ENCODE data around the gene TSHR.
A peak's percentile ranks its signal among the peaks of the same experiment; 100 is the strongest.
"Not testable (repeated sequence)": the region's sequence is repeated elsewhere in the genome, so short reads cannot be mapped to it uniquely, and the experiment has no call there.

Gene TSHR

GRCh38 chr14:81070511-81070910 is 115.1 kb downstream of the TSHR start:
- DNase-seq, result no peak

- DNase-seq, result no peak
Observed at GRCh38 chr14:81085596-81085995, 130.2 kb downstream of the TSHR start.

- DNase-seq, result no peak
Observed at GRCh38 chr14:81087230-81087629, 131.8 kb downstream of the TSHR start.

- DNase-seq, result no peak
Observed at GRCh38 chr14:81091139-81091538, 135.7 kb downstream of the TSHR start.

- no peak for DNase-seq
Observed at GRCh38 chr14:81091660-81092059, 136.2 kb downstream of the TSHR start.

- no peak for DNase-seq
Observed at GRCh38 chr14:81093651-81094050, 138.2 kb downstream of the TSHR start.

- DNase-seq, result no peak
Observed at GRCh38 chr14:81095539-81095938, 140.1 kb downstream of the TSHR start.

GRCh38 chr14:81096656-81097055 is 141.2 kb downstream of the TSHR start:
- DNase-seq, result no peak

- DNase-seq, result no peak
Observed at GRCh38 chr14:81102217-81102616, 146.8 kb downstream of the TSHR start.

- DNase-seq, result no peak
Observed at GRCh38 chr14:81103443-81103842, 148.0 kb downstream of the TSHR start.

- no peak for DNase-seq
Observed at GRCh38 chr14:81105378-81105777, 150.0 kb downstream of the TSHR start.

- no peak for DNase-seq
Observed at GRCh38 chr14:81105961-81106360, 150.5 kb downstream of the TSHR start.

- DNase-seq, result no peak
Observed at GRCh38 chr14:81110186-81110585, 154.8 kb downstream of the TSHR start.

- no peak for DNase-seq
Observed at GRCh38 chr14:81113176-81113575, 157.8 kb downstream of the TSHR start.

GRCh38 chr14:81113945-81114820 is 158.8 kb downstream of the TSHR start:
- DNase-seq, result not testable (repeated sequence)

- DNase-seq, result no peak
Observed at GRCh38 chr14:81120501-81120900, 165.1 kb downstream of the TSHR start.

GRCh38 chr14:81122326-81122725 is 166.9 kb downstream of the TSHR start:
- no peak for DNase-seq

- DNase-seq, result no peak
Observed at GRCh38 chr14:81123811-81124210, 168.4 kb downstream of the TSHR start.

GRCh38 chr14:81125536-81125935 is 170.1 kb downstream of the TSHR start:
- DNase-seq, result no peak

- no peak for DNase-seq
Observed at GRCh38 chr14:81127785-81128184, 172.4 kb downstream of the TSHR start.

GRCh38 chr14:81129242-81129641 is 173.8 kb downstream of the TSHR start:
- no peak for DNase-seq

- no peak for DNase-seq
Observed at GRCh38 chr14:81132468-81132867, 177.0 kb downstream of the TSHR start.

GRCh38 chr14:81133400-81133799 is 178.0 kb downstream of the TSHR start:
- no peak for DNase-seq

- DNase-seq, result peak; percentile 42
Observed at GRCh38 chr14:81137316-81137715, 181.9 kb downstream of the TSHR start.

GRCh38 chr14:81138429-81138828 is 183.0 kb downstream of the TSHR start:
- no peak for DNase-seq
